GM19372 (cell line): ENCODE measurements around the gene ZNF208.
"Not testable (repeated sequence)": the region's sequence is repeated elsewhere in the genome, so short reads cannot be mapped to it uniquely, and the experiment has no call there.

ENCODE experiments used
- ATAC-seq: cut with Tn5 transposase; IDR thresholded peaks from one replicate; pipeline ENCODE4 v1.9.1; 2021; ENCODE audit warnings: mild to moderate bottlenecking, low read depth, moderate library complexity; ENCODE audit not compliant: unreplicated experiment

The ZNF208 gene

GRCh38 chr19:22010437-22011143 lies at the start of gene ZNF208:
ZNF208 (minus strand) TSS chr19:22010943; CDS start chr19:22010794, 149 bp downstream.
- not testable (repeated sequence) for ATAC-seq

- peak; percentile 37 for ATAC-seq
Observed at GRCh38 chr19:22052644-22053013, 41.9 kb upstream of the ZNF208 start.

- ATAC-seq, result not testable (repeated sequence)
Observed at GRCh38 chr19:22041151-22041550, 30.4 kb upstream of the ZNF208 start.

GRCh38 chr19:22030680-22031079 lies 19.9 kb upstream of the ZNF208 start:
- no peak for ATAC-seq

- ATAC-seq, result no peak
Observed at GRCh38 chr19:22026687-22027086, 15.9 kb upstream of the ZNF208 start.

GRCh38 chr19:22025539-22025938 lies 14.8 kb upstream of the ZNF208 start:
- not testable (repeated sequence) for ATAC-seq

GRCh38 chr19:21970466-21970865 lies 40.3 kb downstream of the ZNF208 start:
- no peak for ATAC-seq

GRCh38 chr19:21947775-21948174 lies 63.0 kb downstream of the ZNF208 start:
- ATAC-seq, result no peak

GRCh38 chr19:21940684-21941083 lies 70.1 kb downstream of the ZNF208 start:
- no peak for ATAC-seq

- ATAC-seq, result no peak
Observed at GRCh38 chr19:21934593-21934992, 76.2 kb downstream of the ZNF208 start.

GRCh38 chr19:21934131-21934530 lies 76.6 kb downstream of the ZNF208 start:
- no peak for ATAC-seq

GRCh38 chr19:21922276-21922675 lies 88.5 kb downstream of the ZNF208 start:
- ATAC-seq, result no peak

- no peak for ATAC-seq
Observed at GRCh38 chr19:21921691-21922180, 89.0 kb downstream of the ZNF208 start.

- no peak for ATAC-seq
Observed at GRCh38 chr19:21915411-21915810, 95.3 kb downstream of the ZNF208 start.

GRCh38 chr19:21912654-21913053 lies 98.1 kb downstream of the ZNF208 start:
- ATAC-seq, result no peak

- ATAC-seq, result no peak
Observed at GRCh38 chr19:21910318-21910717, 100.4 kb downstream of the ZNF208 start.

GRCh38 chr19:21908066-21908465 lies 102.7 kb downstream of the ZNF208 start:
- ATAC-seq, result no peak

GRCh38 chr19:21907516-21907915 lies 103.2 kb downstream of the ZNF208 start:
- no peak for ATAC-seq

- ATAC-seq, result no peak
Observed at GRCh38 chr19:21902571-21902970, 108.2 kb downstream of the ZNF208 start.

GRCh38 chr19:21901861-21902260 lies 108.9 kb downstream of the ZNF208 start:
- ATAC-seq, result no peak

- ATAC-seq, result no peak
Observed at GRCh38 chr19:21900401-21900800, 110.3 kb downstream of the ZNF208 start.

GRCh38 chr19:21891086-21891485 lies 119.7 kb downstream of the ZNF208 start:
- no peak for ATAC-seq
